Activated T-cell treated with anti-CD3 and anti-CD28 coated beads for 24 hours (primary cell): Measurements from ENCODE around the gene MEGF6.
"Not testable (repeated sequence)": the region's sequence is repeated elsewhere in the genome, so short reads cannot be mapped to it uniquely, and the experiment has no call there.

Experiments
- DNase-seq: peaks from one replicate; pipeline ENCODE4 v3.0.0-alpha.2; 2020; ENCODE audit warnings: low read depth

MEGF6 gene

GRCh38 chr1:3629561-3630160, 18.4 kb upstream of the MEGF6 start:
- no peak for DNase-seq

DNA sequence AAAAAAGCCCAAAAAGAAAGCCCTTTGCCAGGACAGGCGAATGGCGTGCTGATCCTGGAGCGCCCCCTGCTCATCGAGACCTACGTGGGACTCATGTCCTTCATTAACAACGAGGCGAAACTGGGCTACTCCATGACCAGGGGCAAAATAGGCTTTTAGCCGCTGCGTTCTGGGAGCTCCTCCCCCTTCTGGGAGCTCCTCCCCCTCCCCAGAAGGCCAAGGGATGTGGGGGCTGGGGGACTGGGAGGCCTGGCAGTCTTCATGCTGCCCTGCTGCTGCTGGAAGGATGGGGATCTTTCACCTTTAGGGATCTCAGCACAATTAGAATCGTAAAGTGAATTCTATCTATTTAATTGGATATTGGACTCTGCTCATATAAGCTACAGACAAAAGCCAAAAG, 17.1 kb upstream of the MEGF6 start:
- no peak for DNase-seq

DNA sequence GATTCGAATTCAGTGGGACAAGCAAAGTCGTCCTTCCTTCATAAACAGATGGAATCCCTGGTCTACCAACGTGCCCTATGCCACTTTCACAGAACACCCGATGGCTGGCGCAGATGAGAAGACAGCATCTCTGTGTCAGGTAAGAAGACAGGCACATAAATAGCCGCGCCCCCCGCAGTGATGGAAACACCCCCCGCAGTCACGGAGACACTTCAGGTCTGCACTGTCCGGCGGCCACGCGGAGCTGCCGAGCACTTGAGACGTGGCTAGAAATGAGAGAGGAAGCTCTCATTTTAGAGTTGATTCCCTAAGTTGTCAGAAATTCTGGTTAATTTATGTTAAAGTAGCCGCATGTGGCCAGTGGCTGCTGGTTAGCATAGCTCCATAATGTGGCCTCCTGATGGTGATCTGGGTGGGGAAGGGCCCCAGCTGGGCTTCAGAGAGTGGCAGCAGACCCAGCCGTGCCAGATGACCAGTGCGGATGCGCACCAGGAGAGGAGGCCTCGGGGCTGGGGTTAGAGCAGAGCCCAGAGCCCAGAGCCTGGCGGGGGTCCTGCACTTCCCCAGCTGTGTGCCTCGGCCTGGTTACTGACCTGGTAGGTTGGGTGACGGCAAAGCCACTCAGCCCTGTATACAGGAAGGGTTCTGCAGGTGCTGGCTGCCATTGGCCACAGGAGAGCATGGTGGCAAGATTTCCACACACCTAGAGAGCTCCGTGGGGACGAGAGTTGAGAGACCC, 16.4 kb upstream of the MEGF6 start:
- DNase-seq: no peak

DNA sequence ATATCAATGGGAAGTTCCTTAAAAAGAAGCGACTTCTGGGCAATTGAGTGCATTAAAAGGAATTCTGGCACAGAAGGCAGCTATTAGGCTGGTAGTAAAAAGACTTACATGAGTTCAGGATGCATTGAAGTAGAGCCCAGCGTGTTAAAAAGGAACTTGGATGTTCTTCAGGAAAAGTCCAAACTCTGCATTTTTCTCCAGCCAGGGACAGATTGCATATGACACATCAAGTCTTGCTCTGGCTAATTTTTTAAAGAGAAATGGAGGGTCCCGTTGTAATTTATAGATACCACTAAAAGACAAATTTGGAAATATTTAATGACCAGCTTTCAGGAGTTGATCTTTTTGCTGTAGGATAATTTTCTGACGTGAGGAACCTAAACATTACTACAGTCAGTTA, 14.7 kb upstream of the MEGF6 start:
- no peak for DNase-seq

DNA sequence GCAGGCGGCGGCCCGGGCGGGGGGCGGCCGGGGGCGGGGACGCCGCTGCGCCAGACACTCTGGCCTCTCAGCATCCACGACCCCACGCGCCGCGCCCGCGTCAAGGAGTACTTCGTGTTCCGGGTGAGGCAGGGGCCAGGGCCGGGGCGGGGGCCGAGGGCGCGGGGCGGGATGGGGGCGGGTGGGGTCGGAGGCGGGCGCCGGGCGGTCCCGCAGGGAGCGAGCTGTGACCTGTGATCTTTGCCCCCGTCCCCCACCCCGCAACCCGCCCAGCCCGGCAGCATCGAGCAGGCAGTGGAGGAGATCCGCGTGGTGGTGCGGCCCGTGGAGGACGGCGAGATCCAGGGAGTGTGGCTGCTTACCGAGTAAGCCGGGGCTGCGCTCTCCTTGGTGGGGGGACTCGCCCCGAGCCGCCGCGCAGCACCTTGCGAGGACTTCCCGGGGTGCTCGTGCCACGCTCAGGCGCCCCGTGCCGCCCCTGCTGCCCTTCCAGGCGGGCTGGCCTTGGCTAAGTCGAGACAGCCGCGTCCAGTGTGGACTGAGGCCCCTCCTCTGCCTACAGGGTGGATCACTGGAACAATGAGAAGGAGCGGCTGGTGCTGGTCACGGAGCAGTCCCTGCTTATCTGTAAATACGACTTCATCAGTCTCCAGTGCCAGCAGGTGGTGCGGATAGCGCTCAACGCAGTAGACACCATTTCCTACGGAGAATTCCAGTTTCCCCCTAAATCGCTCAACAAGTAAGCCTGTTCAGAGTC, 14.0 kb upstream of the MEGF6 start:
- DNase-seq: no peak

DNA sequence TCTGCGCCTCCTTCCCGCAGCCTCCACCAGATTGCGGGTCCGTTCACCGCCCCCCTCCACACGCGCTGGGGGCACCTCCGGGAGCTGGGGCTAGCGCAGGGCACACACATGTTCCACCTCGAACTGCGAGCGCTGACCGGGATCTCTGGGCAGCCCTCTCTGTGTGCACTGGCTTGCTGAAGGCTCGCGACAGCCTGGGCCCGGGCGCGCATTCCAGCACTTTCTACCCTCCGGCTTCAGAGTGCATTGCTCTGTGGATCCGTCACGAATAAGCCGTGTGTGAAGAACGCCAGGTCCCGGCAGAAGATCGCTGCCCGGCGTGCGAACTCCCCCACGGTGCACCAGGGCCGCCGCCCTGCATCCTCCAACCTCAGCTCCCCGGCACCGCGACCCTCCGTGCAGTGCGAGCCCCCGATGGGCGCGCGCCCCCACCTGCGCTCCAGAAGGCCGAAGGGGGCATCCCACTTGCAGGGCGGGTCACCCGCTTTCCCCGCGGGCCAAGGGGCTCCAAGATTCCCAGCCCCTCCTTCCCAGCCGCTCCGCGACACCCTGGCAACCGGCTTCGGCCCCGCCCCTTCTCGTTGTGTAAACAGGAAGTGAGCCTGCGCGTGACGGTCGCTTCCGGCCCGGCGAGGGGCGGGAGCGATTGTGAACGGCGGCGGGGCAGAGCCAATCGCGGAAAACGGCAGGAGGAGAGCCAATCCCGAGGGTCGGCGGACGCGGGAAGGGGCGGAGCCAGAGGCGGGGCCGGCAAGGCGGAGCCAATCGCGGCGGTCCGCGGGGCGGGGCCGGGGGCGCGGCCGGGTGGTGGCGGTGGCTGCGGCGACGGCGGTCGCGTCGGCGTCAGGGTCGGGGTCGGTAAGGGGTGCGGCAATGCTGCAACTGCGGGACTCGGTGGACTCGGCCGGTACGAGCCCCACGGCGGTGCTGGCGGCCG, 13.2 kb upstream of the MEGF6 start, which contains the start of gene TPRG1L:
TSS of gene TPRG1L (plus strand) at position 816 of the 937 bp plus-strand sequence. CDS start at position 874, 58 bp downstream.
- DNase-seq: peak; percentile 98

DNA sequence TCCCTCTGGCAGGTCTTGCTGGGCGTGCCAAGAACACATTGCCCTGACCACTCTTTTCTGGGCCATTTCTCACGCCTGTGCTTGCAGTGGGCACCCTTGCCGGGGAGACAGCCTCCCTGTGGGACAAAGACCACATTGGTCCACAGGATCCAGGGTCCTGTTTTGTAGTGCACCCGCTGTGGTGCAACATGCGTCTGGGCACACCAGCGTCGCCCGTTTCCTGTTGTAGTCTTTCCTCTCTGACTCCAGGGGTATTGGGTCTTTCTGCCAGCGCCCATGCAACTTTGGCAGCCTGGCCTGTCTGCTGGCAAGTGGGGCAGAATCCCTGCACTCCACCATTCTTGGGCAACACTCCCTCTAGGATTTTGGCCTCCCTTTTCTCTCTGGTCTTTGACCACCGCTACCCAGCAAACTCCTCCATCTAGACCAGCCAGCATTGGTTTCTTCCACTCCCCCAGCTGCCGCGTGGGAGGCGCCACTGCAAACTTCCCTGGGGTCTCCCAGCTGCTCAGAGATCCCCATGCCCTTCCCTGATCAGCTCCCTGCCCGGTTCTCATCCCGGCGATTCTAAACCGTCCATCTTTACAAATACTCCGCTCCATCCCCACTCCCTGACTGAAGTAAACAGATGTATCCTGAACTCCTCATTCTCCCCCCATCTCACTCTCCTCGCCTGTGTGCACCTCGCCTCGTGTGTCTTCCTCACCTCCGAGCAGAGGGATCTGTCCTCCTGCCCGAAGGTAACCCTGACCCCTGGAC, 12.3 kb upstream of the MEGF6 start:
- DNase-seq: no peak

DNA sequence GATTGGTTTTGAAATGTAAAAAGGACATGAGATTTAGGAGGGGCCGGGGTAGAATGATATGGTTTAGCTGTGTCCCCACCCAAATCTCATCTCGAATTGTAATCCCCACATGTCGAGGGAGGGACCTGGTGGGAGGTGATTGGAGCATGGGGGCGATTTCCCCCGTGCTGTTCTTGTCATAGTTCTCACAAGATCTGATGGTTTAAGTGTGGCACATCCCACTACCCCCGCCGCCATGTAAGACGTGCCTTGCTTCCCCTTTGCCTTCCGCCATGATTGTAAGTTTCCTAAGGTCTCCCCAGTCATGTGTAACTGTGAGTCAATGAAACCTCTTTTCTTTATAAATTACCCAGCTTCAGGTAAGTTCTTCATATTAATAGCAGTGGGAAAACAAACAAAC, 10.8 kb upstream of the MEGF6 start:
- DNase-seq: not testable (repeated sequence)

GRCh38 chr1:3621151-3621671, 9.9 kb upstream of the MEGF6 start:
- not testable (repeated sequence) for DNase-seq

GRCh38 chr1:3620708-3621107, 9.4 kb upstream of the MEGF6 start:
- DNase-seq: no peak

- DNase-seq: peak; percentile 65
These were observed 7.8 kb upstream of the MEGF6 start for GRCh38 chr1:3618881-3619671.

- DNase-seq: no peak
These were observed 7.2 kb upstream of the MEGF6 start for GRCh38 chr1:3618531-3618880.

DNA sequence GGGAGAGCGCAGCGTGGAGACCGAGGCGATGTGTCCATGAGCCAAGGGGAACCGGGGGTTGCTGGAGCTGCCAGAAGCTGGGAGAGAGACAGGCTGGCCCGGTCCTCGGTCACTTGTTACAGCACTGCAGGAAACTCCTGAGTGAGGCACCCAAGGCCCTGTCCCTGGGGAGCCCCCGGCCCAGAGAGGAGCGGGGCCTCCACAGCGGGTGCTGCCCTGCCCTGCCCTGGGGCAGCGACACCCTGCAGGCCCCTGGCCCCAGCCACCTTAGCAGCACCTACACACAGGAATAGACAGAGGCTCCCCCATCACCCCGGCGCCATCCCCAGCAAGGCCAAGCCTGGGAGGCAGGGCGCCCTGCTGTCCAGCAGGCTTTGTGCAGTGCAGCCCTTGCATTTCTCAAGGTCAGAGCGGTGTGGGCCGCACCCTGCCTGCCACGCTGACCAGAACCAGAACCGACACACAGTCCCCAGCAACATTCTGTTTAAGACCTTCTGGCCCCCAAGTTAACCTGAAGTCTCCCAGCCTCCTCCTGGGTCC, 6.6 kb upstream of the MEGF6 start:
- no peak for DNase-seq

DNA sequence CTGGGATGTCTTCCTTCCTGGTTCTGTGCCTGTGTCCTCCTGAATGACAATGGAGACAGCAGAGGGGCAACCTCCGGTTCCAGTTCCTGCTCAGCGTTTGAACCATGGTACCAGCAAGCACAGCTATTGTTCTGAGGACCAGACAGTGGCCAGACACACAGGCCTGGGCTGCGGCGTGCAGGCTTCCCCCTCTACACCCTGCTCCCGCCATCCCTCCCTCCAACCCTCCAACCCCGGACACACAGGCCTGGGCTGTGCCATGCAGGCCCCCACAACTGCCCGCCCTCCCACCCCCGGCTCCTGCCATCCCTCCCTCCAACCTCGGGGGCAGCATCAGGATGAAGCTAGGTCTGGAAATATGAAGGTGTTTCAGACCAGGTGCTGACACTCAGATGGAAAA, 5.6 kb upstream of the MEGF6 start:
- no peak for DNase-seq

- no peak for DNase-seq
These were observed 3.7 kb upstream of the MEGF6 start for GRCh38 chr1:3614755-3615742.

GRCh38 chr1:3612123-3612522, 815 bp upstream of the MEGF6 start:
- no peak for DNase-seq

- DNase-seq: no peak
These were observed 660 bp downstream of the MEGF6 start for GRCh38 chr1:3610527-3611169.
